Fibroblast of lung (primary cell): ENCODE measurements around the gene NR6A1. TPM values are rescaled to one million over a fixed set of nuclear protein-coding genes. Genes with fewer than 3 reads are reported as not detected.

Experiments used
- DNase-seq, 2 donors: peaks; one replicate each; pipeline versions ENCODE4 v3.0.0 to v3.0.0-alpha.2; 2010; ENCODE audit warnings: low read depth in 2 of 2
- H2AFZ ChIP-seq: 2 replicates; pipeline ENCODE4 v1.5.1; 2012; ENCODE audit warnings: low read length, control low read depth, inconsistent platforms
- H3K27ac ChIP-seq: 2 replicates; pipeline ENCODE4 v1.5.1; 2011; ENCODE audit warnings: low read length, control low read depth; ENCODE audit not compliant: insufficient read depth
- H3K27me3 ChIP-seq: 2 replicates; pipeline ENCODE4 v1.5.1; 2011; ENCODE audit warnings: mild to moderate bottlenecking, low read length; ENCODE audit not compliant: control insufficient read depth, insufficient read depth
- H3K36me3 ChIP-seq: 2 replicates; pipeline ENCODE4 v1.5.1; 2011; ENCODE audit warnings: low read length; ENCODE audit not compliant: control insufficient read depth, insufficient read depth
- H3K4me1 ChIP-seq: 2 replicates; pipeline ENCODE4 v1.5.1; 2011; ENCODE audit warnings: low read length; ENCODE audit not compliant: control insufficient read depth, insufficient read depth; ENCODE audit errors: extremely low read depth
- H3K4me2 ChIP-seq: 2 replicates; pipeline ENCODE4 v1.5.1; 2011; ENCODE audit warnings: low read length, control low read depth; ENCODE audit not compliant: insufficient read depth; ENCODE audit errors: extremely low read depth
- H3K4me3 ChIP-seq, 4 experiments: fragments of 200-600 bp in 1 of 4; sonication (generic) in 1 of 4; replicated peaks in 1 of 4; 2 replicates each; pipeline ENCODE4 v1.5.1; 2011 to 2016; ENCODE audit warnings: low read length in 4 of 4, low read depth in 3 of 4, mild to moderate bottlenecking in 3 of 4, control low read depth in 2 of 4, inconsistent platforms in 1 of 4, mixed read lengths in 1 of 4; ENCODE audit not compliant: insufficient read depth in 1 of 4; ENCODE audit errors: control extremely low read depth in 1 of 4
- H3K79me2 ChIP-seq: 2 replicates; pipeline ENCODE4 v1.5.1; 2012; ENCODE audit warnings: mild to moderate bottlenecking, low read length, inconsistent platforms; ENCODE audit not compliant: control insufficient read depth, insufficient read depth
- H3K9ac ChIP-seq: 2 replicates; pipeline ENCODE4 v1.5.1; 2011; ENCODE audit warnings: mild to moderate bottlenecking, low read length, control low read depth; ENCODE audit not compliant: insufficient read depth
- H3K9me3 ChIP-seq: 2 replicates; pipeline ENCODE4 v1.5.1; 2012; ENCODE audit warnings: low read depth, low read length; ENCODE audit not compliant: control insufficient read depth, insufficient read depth
- H4K20me1 ChIP-seq: 2 replicates; pipeline ENCODE4 v1.5.1; 2011; ENCODE audit warnings: low read length; ENCODE audit not compliant: control insufficient read depth, insufficient read depth; ENCODE audit errors: extremely low read depth
- EZH2 ChIP-seq: IDR thresholded peaks from 2 replicates; pipeline ENCODE4 v1.5.1; 2012; ENCODE audit warnings: low read length, control low read depth, mild to moderate bottlenecking; ENCODE audit errors: missing control alignments
- polyA plus RNA-seq, 2 donors: library from polyadenylated mRNA; depleted of rRNA in 1 of 2; stranded (reverse) in 1 of 2; unstranded in 1 of 2; fragments of >200 nt; gene quantifications; 2 replicates each; pipeline ENCODE4 v1.2.1, GENCODE V29; 2011 to 2012; ENCODE audit warnings: missing spikeins in 1 of 2
- total RNA-seq: library from RNA; depleted of rRNA; stranded (reverse); fragments of >200 nt; gene quantifications from 2 replicates; pipeline ENCODE4 v1.2.1, GENCODE V29; 2014
- TF ChIP-seq, protein P1 (sequence below), 2 donors: IDR thresholded peaks in 1 of 2; conservative IDR thresholded peaks in 1 of 2; 1 replicate in 1 of 2; 2 replicates in 1 of 2; pipeline ENCODE4 v1.5.1; 2011 to 2012; ENCODE audit warnings: low read length in 2 of 2, control low read depth in 1 of 2, inconsistent platforms in 1 of 2, low read depth in 1 of 2, mild to moderate bottlenecking in 1 of 2

Gene NR6A1
- total and polyA plus RNA-seq, 2 donors (not counting 1 experiment from before 2014, with no cell fraction given) = 0.07 to 0.50 TPM

DNA sequence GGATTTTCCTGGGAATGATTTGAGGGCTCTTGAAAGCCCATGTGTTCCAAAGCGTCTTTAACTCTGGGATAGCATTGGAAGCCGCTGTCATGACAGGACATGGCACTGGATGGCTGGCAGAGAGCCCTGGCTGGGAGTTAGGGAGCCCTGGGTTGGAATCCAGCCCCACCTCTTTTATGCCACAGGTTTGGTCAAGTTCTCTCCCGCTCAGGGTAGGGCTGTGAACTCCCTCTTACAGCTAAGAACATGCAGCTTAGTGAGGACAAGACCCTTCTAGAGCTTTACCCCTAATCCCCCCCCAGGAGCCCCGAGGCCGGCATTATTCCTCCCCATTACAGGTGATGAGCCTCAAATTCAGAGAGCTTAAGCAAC lies 43.0 kb upstream of the NR6A1 start:
- H3K9ac ChIP-seq = no peak overlapping the region

DNA sequence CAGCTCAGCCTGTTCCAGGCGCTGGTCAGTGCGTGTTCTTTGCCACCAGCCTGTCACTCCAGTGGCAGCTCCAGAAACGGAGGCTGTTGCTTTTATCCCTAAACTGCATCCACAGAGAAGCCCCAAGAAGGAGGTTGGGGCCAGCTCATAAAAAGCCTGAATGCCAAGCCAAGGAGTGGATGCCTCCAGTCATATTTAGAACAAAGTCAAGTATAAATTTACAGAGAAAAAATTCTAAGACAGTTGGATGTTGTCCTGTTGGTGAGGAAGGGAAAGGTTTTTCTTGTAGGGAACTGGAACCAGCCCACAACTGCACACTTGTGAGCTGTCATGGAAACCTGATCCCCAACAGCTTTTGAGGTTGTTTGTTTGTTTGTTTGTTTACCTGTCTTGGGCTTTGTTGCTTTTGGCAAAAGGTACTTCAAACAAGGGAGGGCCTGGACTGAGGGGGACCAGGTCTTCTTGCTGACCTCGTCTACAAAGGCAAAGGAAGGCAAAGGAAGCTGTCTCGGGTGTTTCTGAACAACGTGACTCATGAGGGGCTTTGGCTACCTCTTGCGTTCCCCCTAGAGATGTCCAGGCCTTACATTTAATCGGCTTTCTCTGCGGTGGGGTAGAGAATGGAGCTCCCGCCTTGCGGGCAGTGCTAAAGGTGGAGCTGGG lies 42.5 kb upstream of the NR6A1 start:
- TF ChIP-seq EZH2 = no peak
- TF ChIP-seq, protein P1, sequence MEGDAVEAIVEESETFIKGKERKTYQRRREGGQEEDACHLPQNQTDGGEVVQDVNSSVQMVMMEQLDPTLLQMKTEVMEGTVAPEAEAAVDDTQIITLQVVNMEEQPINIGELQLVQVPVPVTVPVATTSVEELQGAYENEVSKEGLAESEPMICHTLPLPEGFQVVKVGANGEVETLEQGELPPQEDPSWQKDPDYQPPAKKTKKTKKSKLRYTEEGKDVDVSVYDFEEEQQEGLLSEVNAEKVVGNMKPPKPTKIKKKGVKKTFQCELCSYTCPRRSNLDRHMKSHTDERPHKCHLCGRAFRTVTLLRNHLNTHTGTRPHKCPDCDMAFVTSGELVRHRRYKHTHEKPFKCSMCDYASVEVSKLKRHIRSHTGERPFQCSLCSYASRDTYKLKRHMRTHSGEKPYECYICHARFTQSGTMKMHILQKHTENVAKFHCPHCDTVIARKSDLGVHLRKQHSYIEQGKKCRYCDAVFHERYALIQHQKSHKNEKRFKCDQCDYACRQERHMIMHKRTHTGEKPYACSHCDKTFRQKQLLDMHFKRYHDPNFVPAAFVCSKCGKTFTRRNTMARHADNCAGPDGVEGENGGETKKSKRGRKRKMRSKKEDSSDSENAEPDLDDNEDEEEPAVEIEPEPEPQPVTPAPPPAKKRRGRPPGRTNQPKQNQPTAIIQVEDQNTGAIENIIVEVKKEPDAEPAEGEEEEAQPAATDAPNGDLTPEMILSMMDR (conservative IDR thresholded peaks at IDR 0.05 in 1 of 2, IDR thresholded peaks at IDR 0.05 in 1 of 2; ENCODE audit: low read depth in 1 of 2, low read length in 2 of 2) = no peak
- Histone ChIP-seq H3K9ac (no peak overlapping the region), H3K4me2 (no peak overlapping the region), H2AFZ (no peak overlapping the region), H3K79me2 (no peaks in the 10 kb centered on the region), H3K4me3 (no peak overlapping the region), H3K36me3 (no peaks in the 10 kb centered on the region), H4K20me1 (no peaks in the 10 kb centered on the region), H3K4me1 (peaks cover 15% of the 10 kb centered on the region), H3K9me3 (no peaks in the 10 kb centered on the region), H3K27ac (no peak overlapping the region), H3K27me3 (no peaks in the 10 kb centered on the region)
- peak in 1 of 2 donors; percentile 50 for DNase-seq

More for the DNA sequence above, 43.0 kb upstream of the NR6A1 start:
- H3K4me1 ChIP-seq = peaks cover 17% of the 10 kb centered on the region
- no peaks in the 10 kb centered on the region for H4K20me1 ChIP-seq
- no peak overlapping the region for H3K4me3 ChIP-seq
- no peaks in the 10 kb centered on the region for H3K79me2 ChIP-seq
- no peak overlapping the region for H2AFZ ChIP-seq
- H3K36me3 ChIP-seq = no peaks in the 10 kb centered on the region
- H3K9me3 ChIP-seq = no peaks in the 10 kb centered on the region
- H3K4me2 ChIP-seq = no peak overlapping the region
- no peak for DNase-seq
- no peak overlapping the region for H3K27ac ChIP-seq
- no peak for TF ChIP-seq EZH2
- TF ChIP-seq, protein P1 (conservative IDR thresholded peaks at IDR 0.05 in 1 of 2, IDR thresholded peaks at IDR 0.05 in 1 of 2; ENCODE audit: low read depth in 1 of 2, low read length in 2 of 2) = no peak
- no peaks in the 10 kb centered on the region for H3K27me3 ChIP-seq

DNA sequence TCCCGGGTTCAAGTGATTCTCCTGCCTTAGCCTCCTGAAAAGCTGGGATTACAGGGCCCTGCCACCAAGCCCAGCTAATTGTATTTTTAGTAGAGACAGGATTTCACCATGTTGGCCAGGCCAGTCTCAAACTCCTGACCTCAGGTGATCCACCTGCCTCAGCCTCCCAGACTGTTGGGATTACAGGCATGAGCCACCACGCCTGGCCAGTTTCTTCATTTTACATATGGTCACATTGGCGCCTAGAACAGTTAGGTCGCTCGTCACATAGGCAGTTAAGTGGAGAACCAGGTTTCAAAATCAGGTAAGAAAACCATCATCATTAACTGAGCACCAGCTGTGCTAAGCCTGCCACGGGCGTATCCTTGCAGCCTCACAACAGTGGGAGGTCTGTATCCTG lies 41.9 kb upstream of the NR6A1 start:
- H3K27me3 ChIP-seq = no peaks in the 10 kb centered on the region
- H2AFZ ChIP-seq = no peak overlapping the region

More for the DNA sequence above, 41.9 kb upstream of the NR6A1 start:
- Histone ChIP-seq H3K4me3 (no peak overlapping the region), H3K36me3 (no peaks in the 10 kb centered on the region), H3K4me2 (peak overlapping the region; percentile 4), H3K27ac (no peak overlapping the region), H3K9ac (no peak overlapping the region), H3K9me3 (no peaks in the 10 kb centered on the region), H4K20me1 (no peaks in the 10 kb centered on the region), H3K79me2 (no peaks in the 10 kb centered on the region), H3K4me1 (peaks cover 14% of the 10 kb centered on the region)
- TF ChIP-seq EZH2 = no peak
- TF ChIP-seq, protein P1 (conservative IDR thresholded peaks at IDR 0.05 in 1 of 2, IDR thresholded peaks at IDR 0.05 in 1 of 2; ENCODE audit: low read depth in 1 of 2, low read length in 2 of 2) = no peak
- no peak for DNase-seq
